SU-DHL-6 (cell line): ENCODE measurements around the gene NAPSA.

ENCODE experiments used
- H2AFZ ChIP-seq: fragments of 200-600 bp; sonication (generic); 2 replicates; pipeline ENCODE4 v1.6.1; 2014; ENCODE audit warnings: low read depth, mild to moderate bottlenecking, moderate library complexity, mixed read lengths, antibody characterized with exemption, low read length; ENCODE audit not compliant: severe bottlenecking
- H3F3A ChIP-seq: fragments of 200-600 bp; shearing (Covaris generic); 2 replicates; pipeline ENCODE4 v1.6.0; 2016; ENCODE audit warnings: antibody characterized with exemption, mild to moderate bottlenecking; ENCODE audit not compliant: insufficient read depth
- H3K27ac ChIP-seq: fragments of 200-600 bp; sonication (generic); 2 replicates; pipeline ENCODE4 v1.5.1; 2016; ENCODE audit warnings: low read depth, mild to moderate bottlenecking, low read length, moderate library complexity, mixed read lengths
- H3K27me3 ChIP-seq: fragments of 200-600 bp; sonication (generic), shearing (Covaris generic); 2 replicates; pipeline ENCODE4 v1.6.0; 2014; ENCODE audit warnings: mild to moderate bottlenecking, low read length
- H3K36me3 ChIP-seq: fragments of 200-600 bp; sonication (generic); 2 replicates; pipeline ENCODE4 v1.6.1; 2014; ENCODE audit warnings: mild to moderate bottlenecking, low read length, mixed read lengths
- H3K4me2 ChIP-seq: fragments of 300-600, 200-600 bp; shearing (Covaris generic), sonication (generic); 2 replicates; pipeline ENCODE4 v1.6.0; 2014; ENCODE audit warnings: low read length, low read depth, mild to moderate bottlenecking; ENCODE audit not compliant: poor library complexity, severe bottlenecking
- H3K4me3 ChIP-seq: fragments of 200-600 bp; sonication (generic); 2 replicates; pipeline ENCODE4 v1.5.1; 2014; ENCODE audit warnings: antibody characterized with exemption, low read length, mild to moderate bottlenecking, mixed read lengths; ENCODE audit not compliant: insufficient read depth, poor library complexity, severe bottlenecking
- H3K79me2 ChIP-seq: fragments of 200-600 bp; sonication (generic); 2 replicates; pipeline ENCODE4 v1.6.1; 2014; ENCODE audit warnings: mild to moderate bottlenecking, low read length, moderate library complexity; ENCODE audit not compliant: insufficient read depth
- H3K9ac ChIP-seq: fragments of 200-600 bp; sonication (generic); 2 replicates; pipeline ENCODE4 v1.7.0; 2014; ENCODE audit warnings: mild to moderate bottlenecking, low read length
- H3K9me2 ChIP-seq: fragments of 200-600 bp; sonication (generic); replicated peaks from 2 replicates; pipeline ENCODE4 v1.6.1; 2014; ENCODE audit warnings: low read length; ENCODE audit not compliant: insufficient read depth
- H3K9me3 ChIP-seq: fragments of 200-600 bp; sonication (generic); 2 replicates; pipeline ENCODE4 v1.6.1; 2014; ENCODE audit warnings: low read length, mixed read lengths; ENCODE audit not compliant: insufficient read depth
- H4K20me1 ChIP-seq: fragments of 200-600 bp; sonication (generic); 2 replicates; pipeline ENCODE4 v1.6.1; 2014; ENCODE audit warnings: low read depth, mild to moderate bottlenecking, antibody characterized with exemption, low read length, moderate library complexity, mixed read lengths
- EZH2phosphoT487 ChIP-seq: fragments of 200-600 bp; sonication (generic), shearing (Covaris generic); conservative IDR thresholded peaks from 2 replicates; pipeline ENCODE4 v1.6.1; 2018; ENCODE audit warnings: mild to moderate bottlenecking, antibody characterized with exemption, low read length, moderate library complexity, mixed read lengths
- TF ChIP-seq, protein P1 (sequence below): fragments of 200-600 bp; sonication (generic); IDR thresholded peaks from one replicate; pipeline ENCODE4 v1.5.1; 2017; ENCODE audit warnings: antibody characterized with exemption, mild to moderate bottlenecking, low read length, moderate library complexity; ENCODE audit not compliant: insufficient read depth, poor library complexity, severe bottlenecking

NAPSA gene

DNA sequence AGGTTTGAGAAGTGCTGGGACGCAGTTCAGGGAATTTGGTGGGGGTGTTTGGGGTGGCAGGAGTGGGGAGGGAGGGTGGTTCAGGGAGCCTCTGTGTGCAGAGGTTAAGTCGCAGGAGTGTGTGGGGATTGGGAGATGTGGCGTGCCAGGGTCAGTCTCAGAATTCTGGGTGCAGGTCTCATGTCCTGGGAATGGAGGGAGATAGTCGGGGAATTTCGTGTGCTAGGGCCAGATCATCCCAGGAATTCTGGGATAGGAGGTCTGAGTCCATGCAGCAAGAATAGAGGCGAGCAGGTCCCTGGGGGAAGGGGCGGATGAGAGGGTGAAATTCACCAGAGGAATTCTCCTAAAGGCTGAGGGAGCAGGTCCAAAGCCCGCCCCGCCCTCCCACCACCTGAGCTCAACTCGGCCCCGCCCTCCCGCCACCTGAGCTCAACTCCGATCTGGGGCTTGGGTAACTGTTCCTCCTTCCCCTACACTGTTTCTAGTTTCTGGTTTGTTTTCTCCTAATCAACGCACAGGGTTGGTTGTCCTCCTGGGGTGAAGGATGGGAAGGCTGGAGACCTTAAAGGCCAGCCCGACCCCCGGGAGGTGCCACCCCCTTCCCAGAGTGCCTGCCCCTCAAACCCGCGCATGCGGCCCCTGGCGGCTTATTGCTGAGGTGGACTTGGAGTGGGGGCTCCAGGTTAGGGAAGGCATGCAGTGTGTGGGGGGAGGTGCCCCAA lies 51.5 kb downstream of the NAPSA start:
- Histone ChIP-seq H3K9me3 (no peaks in the 10 kb centered on the region), H2AFZ (no peak overlapping the region), H3K4me2 (no peak overlapping the region), H3K36me3 (no peaks in the 10 kb centered on the region), H3K27ac (no peak overlapping the region), H3K9ac (no peak overlapping the region), H3K79me2 (no peaks in the 10 kb centered on the region), H3K27me3 (no peaks in the 10 kb centered on the region), H3F3A (no peaks in the 10 kb centered on the region), H3K4me3 (no peak overlapping the region), H4K20me1 (no peaks in the 10 kb centered on the region), H3K9me2 (no peaks in the 10 kb centered on the region)
- no peak for TF ChIP-seq EZH2phosphoT487
- TF ChIP-seq, protein P1, sequence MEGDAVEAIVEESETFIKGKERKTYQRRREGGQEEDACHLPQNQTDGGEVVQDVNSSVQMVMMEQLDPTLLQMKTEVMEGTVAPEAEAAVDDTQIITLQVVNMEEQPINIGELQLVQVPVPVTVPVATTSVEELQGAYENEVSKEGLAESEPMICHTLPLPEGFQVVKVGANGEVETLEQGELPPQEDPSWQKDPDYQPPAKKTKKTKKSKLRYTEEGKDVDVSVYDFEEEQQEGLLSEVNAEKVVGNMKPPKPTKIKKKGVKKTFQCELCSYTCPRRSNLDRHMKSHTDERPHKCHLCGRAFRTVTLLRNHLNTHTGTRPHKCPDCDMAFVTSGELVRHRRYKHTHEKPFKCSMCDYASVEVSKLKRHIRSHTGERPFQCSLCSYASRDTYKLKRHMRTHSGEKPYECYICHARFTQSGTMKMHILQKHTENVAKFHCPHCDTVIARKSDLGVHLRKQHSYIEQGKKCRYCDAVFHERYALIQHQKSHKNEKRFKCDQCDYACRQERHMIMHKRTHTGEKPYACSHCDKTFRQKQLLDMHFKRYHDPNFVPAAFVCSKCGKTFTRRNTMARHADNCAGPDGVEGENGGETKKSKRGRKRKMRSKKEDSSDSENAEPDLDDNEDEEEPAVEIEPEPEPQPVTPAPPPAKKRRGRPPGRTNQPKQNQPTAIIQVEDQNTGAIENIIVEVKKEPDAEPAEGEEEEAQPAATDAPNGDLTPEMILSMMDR = no peak

DNA sequence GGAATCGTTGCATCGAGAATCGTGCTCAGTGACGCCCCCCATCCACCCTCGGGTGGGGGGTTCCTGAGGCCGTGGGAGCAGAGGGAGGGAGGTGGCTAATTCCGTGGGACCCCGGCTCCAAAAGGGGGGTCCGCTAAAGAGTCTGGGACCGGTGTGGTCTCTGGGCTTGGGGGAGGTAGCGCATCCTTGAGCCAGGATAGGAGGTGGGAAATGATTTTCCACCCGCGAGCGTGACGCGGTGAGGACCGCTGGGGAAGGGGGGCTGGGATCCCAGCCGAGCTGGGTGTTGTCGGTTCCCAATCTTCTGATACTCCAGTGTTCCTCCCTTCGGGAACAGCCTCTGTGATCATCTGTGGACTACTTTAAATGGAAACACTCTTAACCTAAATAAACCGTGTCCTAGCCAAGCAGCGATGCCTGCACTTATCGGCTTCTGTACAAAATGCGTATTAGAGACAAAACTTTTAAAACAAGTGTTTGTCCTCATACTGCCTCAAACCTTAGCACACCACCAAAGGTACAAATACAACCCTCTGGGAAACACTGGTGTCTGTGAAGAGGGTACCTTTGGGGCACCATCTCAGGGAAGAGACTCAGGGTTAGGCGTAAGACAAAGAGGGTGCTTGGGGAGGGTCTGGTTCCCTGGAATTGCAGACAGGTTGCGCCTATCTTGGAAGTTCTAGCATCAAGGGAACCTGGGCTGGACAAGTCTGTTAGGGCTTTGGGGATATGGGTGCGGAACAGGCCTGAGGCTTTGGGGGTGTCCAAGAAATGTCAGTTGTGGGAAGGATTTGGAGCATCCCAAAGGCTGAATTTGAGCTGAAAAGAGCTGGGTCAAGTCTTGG lies 52.2 kb downstream of the NAPSA start:
- Histone ChIP-seq H3K36me3 (no peaks in the 10 kb centered on the region), H3K9me2 (no peaks in the 10 kb centered on the region), H3K27ac (no peak overlapping the region), H2AFZ (no peak overlapping the region), H3K79me2 (no peaks in the 10 kb centered on the region), H3K4me2 (no peak overlapping the region), H3F3A (no peaks in the 10 kb centered on the region), H4K20me1 (no peaks in the 10 kb centered on the region), H3K9me3 (no peaks in the 10 kb centered on the region), H3K27me3 (no peaks in the 10 kb centered on the region), H3K4me3 (no peak overlapping the region), H3K9ac (no peak overlapping the region)
- TF ChIP-seq, protein P1 = no peak
- TF ChIP-seq EZH2phosphoT487 = no peak

DNA sequence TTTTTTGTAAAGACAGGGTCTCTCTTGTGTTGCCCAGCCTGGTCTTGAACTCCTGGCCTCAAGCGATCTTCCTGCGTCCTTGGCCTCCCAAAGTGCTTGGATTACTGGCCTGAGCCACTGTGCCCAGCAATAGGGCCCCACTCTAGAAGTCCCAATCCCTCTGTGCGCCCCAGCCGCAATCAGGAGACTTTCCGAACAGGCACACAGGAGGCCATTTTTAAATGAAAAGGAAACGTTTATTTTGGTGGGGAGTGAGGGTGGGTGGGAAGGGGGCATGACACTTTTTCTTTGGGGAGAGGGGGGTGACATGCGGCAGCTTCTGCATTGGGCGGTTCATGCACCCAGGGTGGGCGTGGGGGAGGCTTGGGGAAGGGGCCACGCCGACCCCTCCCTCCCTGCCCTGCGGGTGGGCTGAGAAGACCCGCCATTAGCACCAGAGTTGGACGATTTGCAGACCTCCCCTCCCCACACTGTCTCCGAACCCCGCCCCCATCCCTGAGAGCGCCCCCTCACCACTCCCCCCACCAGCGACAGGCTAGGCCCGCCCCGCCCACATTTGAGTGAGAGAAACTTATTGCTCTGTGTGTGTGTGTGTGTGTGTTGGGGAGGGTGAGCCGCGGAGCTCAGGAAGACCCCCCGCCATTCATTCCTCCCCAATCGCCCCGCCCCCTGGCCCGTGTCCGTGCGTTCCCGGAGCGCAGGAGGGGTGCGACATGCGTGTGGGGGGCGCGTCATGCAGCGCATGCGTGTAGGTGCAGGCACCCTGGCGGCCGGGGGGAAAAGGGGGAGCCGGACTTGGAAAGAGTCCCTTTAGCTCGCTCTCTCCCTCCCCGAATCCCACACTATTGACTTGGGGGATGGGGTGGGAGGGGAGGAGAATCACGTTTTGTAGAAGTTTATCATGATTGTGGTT lies 53.5 kb downstream of the NAPSA start:
- no peak for TF ChIP-seq EZH2phosphoT487
- TF ChIP-seq, protein P1 = no peak
- H3K9me3 ChIP-seq = no peaks in the 10 kb centered on the region
- no peak overlapping the region for H3K4me3 ChIP-seq
- no peaks in the 10 kb centered on the region for H3F3A ChIP-seq
- H3K79me2 ChIP-seq = no peaks in the 10 kb centered on the region
- no peaks in the 10 kb centered on the region for H4K20me1 ChIP-seq
- H3K27me3 ChIP-seq = no peaks in the 10 kb centered on the region
- no peak overlapping the region for H2AFZ ChIP-seq
- H3K9ac ChIP-seq = no peak overlapping the region
- H3K4me2 ChIP-seq = no peak overlapping the region
- no peak overlapping the region for H3K27ac ChIP-seq
- no peaks in the 10 kb centered on the region for H3K36me3 ChIP-seq
- H3K9me2 ChIP-seq = no peaks in the 10 kb centered on the region
